ENCODE data around the gene PCYT1A. TPM values are rescaled to one million over a fixed set of nuclear protein-coding genes. Genes with fewer than 3 reads are reported as not detected.

The PCYT1A gene
- total and polyA plus RNA-seq, 7 donors = 28.4 to 98.4 (median 62.9) TPM

GRCh38 chr3:196197524-196197923 is 90.0 kb downstream of the PCYT1A start:
- H3K27ac ChIP-seq = no peak overlapping the region
- no peak for TF ChIP-seq CTCF (IDR thresholded peaks at IDR 0.05)
- intact Hi-C loops (cut with DNase I) = loop anchor here (2.0 kb wide), 2 partner anchors 125 to 171 kb away; no protein-coding TSS in a partner anchor
- 83 to 92% (median 91%) methylated on average over 17 of the region's 17 CpGs for WGBS, 3 donors
- DNase-seq (peak in 1 of 2 donors; percentile 50), ATAC-seq (no peak)
- H3K9me3 ChIP-seq = no peaks in the 10 kb centered on the region
- no peaks in the 10 kb centered on the region for H3K36me3 ChIP-seq (ENCODE audit: insufficient read depth in 1 of 2, low read depth in 1 of 2)
- no peak overlapping the region for H3K4me3 ChIP-seq
- peaks cover 6% of the 10 kb centered on the region for H3K4me1 ChIP-seq
- no peaks in the 10 kb centered on the region for H3K27me3 ChIP-seq (ENCODE audit: insufficient read depth in 3 of 3, low read length in 2 of 3)

GRCh38 chr3:196195664-196196265 is 91.8 kb downstream of the PCYT1A start:
- Histone ChIP-seq H3K36me3 (ENCODE audit: insufficient read depth in 1 of 2, low read depth in 1 of 2) (no peaks in the 10 kb centered on the region), H3K27ac (no peak overlapping the region), H3K9me3 (no peaks in the 10 kb centered on the region), H3K4me1 (peaks cover 11% of the 10 kb centered on the region), H3K4me3 (no peak overlapping the region), H3K27me3 (ENCODE audit: insufficient read depth in 3 of 3, low read length in 2 of 3) (no peaks in the 10 kb centered on the region)
- intact Hi-C loops (cut with DNase I) = loop anchor here (1.0 to 2.0 kb wide), 4 partner anchors 116 to 169 kb away; no protein-coding TSS in a partner anchor
- DNase-seq = peak in 1 of 2 donors; percentile 48
- ATAC-seq = no peak
- 89 to 92% (median 91%) methylated on average over 14 of the region's 14 CpGs for WGBS, 3 donors
- TF ChIP-seq CTCF (IDR thresholded peaks at IDR 0.05) = no peak

- Histone ChIP-seq H3K27ac (no peak overlapping the region), H3K27me3 (ENCODE audit: insufficient read depth in 3 of 3, low read length in 2 of 3) (no peaks in the 10 kb centered on the region), H3K4me1 (peaks cover 11% of the 10 kb centered on the region), H3K4me3 (no peak overlapping the region), H3K36me3 (ENCODE audit: insufficient read depth in 1 of 2, low read depth in 1 of 2) (no peaks in the 10 kb centered on the region), H3K9me3 (no peaks in the 10 kb centered on the region)
- intact Hi-C loops (cut with DNase I) = no loop called here
- 85 to 94% (median 92%) methylated on average over 5 of the region's 5 CpGs for WGBS, 3 donors
- no peak for ATAC-seq
- DNase-seq = peak in 1 of 2 donors; percentile 44
- no peak for TF ChIP-seq CTCF (IDR thresholded peaks at IDR 0.05)
Measured at GRCh38 chr3:196194542-196194915, 93.0 kb downstream of the PCYT1A start.

GRCh38 chr3:196193736-196194541 is 93.6 kb downstream of the PCYT1A start:
- TF ChIP-seq CTCF (IDR thresholded peaks at IDR 0.05) = no peak
- no peak for ATAC-seq
- Histone ChIP-seq H3K4me1 (peaks cover 11% of the 10 kb centered on the region), H3K36me3 (ENCODE audit: insufficient read depth in 1 of 2, low read depth in 1 of 2) (no peaks in the 10 kb centered on the region), H3K27ac (peak overlapping the region; percentile 16), H3K27me3 (ENCODE audit: insufficient read depth in 3 of 3, low read length in 2 of 3) (no peaks in the 10 kb centered on the region), H3K4me3 (no peak overlapping the region), H3K9me3 (no peaks in the 10 kb centered on the region)
- intact Hi-C loops (cut with DNase I) = no loop called here
- peak; percentile 39 to 54 for DNase-seq
- 55 to 73% (median 61%) methylated on average over 13 of the region's 13 CpGs for WGBS, 3 donors
